Stomach (tissue), 9 donors: Measurements from ENCODE around the gene FNDC3B. TPM values are rescaled to one million over a fixed set of nuclear protein-coding genes. Genes with fewer than 3 reads are reported as not detected.
A peak's percentile ranks its signal among the peaks of the same experiment; 100 is the strongest.

Source experiments
- DNase-seq, 2 donors: peaks; one replicate each; pipeline versions ENCODE4 v3.0.0 to v3.0.0-alpha.2; 2013 to 2019
- H3K27ac ChIP-seq, 5 donors: fragments of 200-600 bp in 4 of 5; sonication (generic) in 4 of 5; one replicate each; pipeline ENCODE4 v1.5.1; 2013 to 2019; ENCODE audit warnings: mild to moderate bottlenecking in 1 of 5, moderate library complexity in 1 of 5
- H3K27me3 ChIP-seq, 3 donors: fragments of 200-600 bp; sonication (generic); one replicate each; pipeline ENCODE4 v1.5.1; 2017 to 2019; ENCODE audit warnings: mixed run types in 1 of 3
- H3K36me3 ChIP-seq, 4 donors: fragments of 200-600 bp; sonication (generic); 1 replicate in 3 of 4; 2 replicates in 1 of 4; pipeline ENCODE4 v1.5.1; 2016 to 2019
- H3K4me1 ChIP-seq, 4 donors: fragments of 200-600 bp; sonication (generic); one replicate each; pipeline ENCODE4 v1.5.1; 2016 to 2019
- H3K4me3 ChIP-seq, 4 donors: fragments of 200-600 bp; sonication (generic) in 3 of 4; one replicate each; pipeline ENCODE4 v1.5.1; 2016 to 2019; ENCODE audit warnings: mild to moderate bottlenecking in 1 of 4
- H3K9me3 ChIP-seq, 4 donors: fragments of 200-600 bp; sonication (generic); one replicate each; pipeline ENCODE4 v1.5.1; 2016 to 2019
- EP300 ChIP-seq: sonication (generic); formaldehyde crosslinking; IDR thresholded peaks from one replicate; pipeline ENCODE4 v1.6.1; 2017; ENCODE audit warnings: antibody characterized with exemption
- POLR2A ChIP-seq, 4 donors: fragments of 450-650 bp; IDR thresholded peaks; one replicate each; pipeline ENCODE4 v1.6.1; 2016; ENCODE audit warnings: antibody characterized with exemption in 4 of 4, control low read depth in 2 of 4, mild to moderate bottlenecking in 1 of 4, moderate library complexity in 1 of 4
- POLR2AphosphoS5 ChIP-seq, 3 donors: sonication (generic); formaldehyde crosslinking; IDR thresholded peaks; one replicate each; pipeline ENCODE4 v1.6.1; 2016; ENCODE audit warnings: antibody characterized with exemption in 3 of 3
- WGBS, 5 donors: extraction: QIAGEN DNeasy Blood & Tissue Kit in 3 of 5; methylation state at CpG; one replicate each; pipeline versions ENCODE4 v1.1.5 to v1.1.7; 2013 to 2018; 5-methylcytosine and 5-hydroxymethylcytosine counted together
- intact Hi-C: fragments of 100-400 bp; cut with DNase I; formaldehyde crosslinking; loops from one replicate; pipeline ENCODE4 v1.15.1; 2023; ENCODE audit warnings: low total_unique reads
- polyA plus RNA-seq, 3 donors: library from polyadenylated mRNA; stranded (reverse); fragments of 200-250 nt; gene quantifications; one replicate each; pipeline ENCODE4 v1.2.3, GENCODE V29; 2013
- total RNA-seq, 5 donors: library from RNA; depleted of rRNA; stranded (reverse); fragments of >200 nt; gene quantifications; one replicate each; pipeline versions ENCODE4 v1.1.0 to v1.2.3, GENCODE V29; 2014 to 2016
- TF ChIP-seq, protein P1 (sequence below), 7 experiments: fragments of 450-650 bp in 4 of 7; fragments of 200-600 bp in 3 of 7; sonication (generic) in 3 of 7; IDR thresholded peaks; one replicate each; pipeline ENCODE4 v1.5.1; 2016 to 2019; ENCODE audit warnings: antibody characterized with exemption in 7 of 7, control low read depth in 2 of 7, mild to moderate bottlenecking in 1 of 7
- donor health status: healthy with polysubstance abuse.
- donor health status: Bipolar disorder and iron deficiency.
- donor health status: healthy.

Gene FNDC3B
- total and polyA plus RNA-seq, 8 donors, result 6.0 to 229 (median 53.7) TPM

DNA sequence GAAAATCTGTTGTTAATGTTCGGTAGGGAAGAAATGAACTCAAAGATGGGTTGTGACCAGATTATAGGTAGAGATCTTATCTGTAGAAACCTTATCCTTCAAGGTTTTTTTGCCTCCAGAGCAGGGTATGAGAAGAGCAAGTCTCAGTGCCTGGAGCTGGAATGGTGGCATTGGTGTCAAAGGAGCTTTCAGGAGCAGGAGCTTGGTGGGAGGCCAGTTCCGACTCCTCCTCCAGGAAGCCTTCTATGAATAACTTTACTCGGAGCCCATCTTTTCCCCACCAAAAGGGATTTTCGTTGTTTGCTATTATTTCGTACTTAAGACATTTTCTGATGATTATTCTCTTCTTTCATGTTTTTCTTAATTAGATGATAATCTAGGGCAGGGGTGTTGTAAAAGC is 317.0 kb downstream of the FNDC3B start:
- TF ChIP-seq, protein P1, sequence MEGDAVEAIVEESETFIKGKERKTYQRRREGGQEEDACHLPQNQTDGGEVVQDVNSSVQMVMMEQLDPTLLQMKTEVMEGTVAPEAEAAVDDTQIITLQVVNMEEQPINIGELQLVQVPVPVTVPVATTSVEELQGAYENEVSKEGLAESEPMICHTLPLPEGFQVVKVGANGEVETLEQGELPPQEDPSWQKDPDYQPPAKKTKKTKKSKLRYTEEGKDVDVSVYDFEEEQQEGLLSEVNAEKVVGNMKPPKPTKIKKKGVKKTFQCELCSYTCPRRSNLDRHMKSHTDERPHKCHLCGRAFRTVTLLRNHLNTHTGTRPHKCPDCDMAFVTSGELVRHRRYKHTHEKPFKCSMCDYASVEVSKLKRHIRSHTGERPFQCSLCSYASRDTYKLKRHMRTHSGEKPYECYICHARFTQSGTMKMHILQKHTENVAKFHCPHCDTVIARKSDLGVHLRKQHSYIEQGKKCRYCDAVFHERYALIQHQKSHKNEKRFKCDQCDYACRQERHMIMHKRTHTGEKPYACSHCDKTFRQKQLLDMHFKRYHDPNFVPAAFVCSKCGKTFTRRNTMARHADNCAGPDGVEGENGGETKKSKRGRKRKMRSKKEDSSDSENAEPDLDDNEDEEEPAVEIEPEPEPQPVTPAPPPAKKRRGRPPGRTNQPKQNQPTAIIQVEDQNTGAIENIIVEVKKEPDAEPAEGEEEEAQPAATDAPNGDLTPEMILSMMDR (IDR thresholded peaks at IDR 0.05), result no peak
- TF ChIP-seq EP300 (no peak), POLR2AphosphoS5 (IDR thresholded peaks at IDR 0.05) (no peak), POLR2A (IDR thresholded peaks at IDR 0.05) (no peak)
- no peak for DNase-seq
- no peak overlapping the region for H3K4me3 ChIP-seq
- WGBS, 5 donors, result 86 to 90% (median 87%) methylated on average over 5 of the region's 5 CpGs
- no peaks in the 10 kb centered on the region for H3K27me3 ChIP-seq
- peaks cover 12 to 50% (median 46%) of the 10 kb centered on the region in 4 donors for H3K36me3 ChIP-seq
- H3K27ac ChIP-seq, result peak overlapping the region in 2 of 5 donors; percentile 12 to 25
- no peaks in the 10 kb centered on the region for H3K9me3 ChIP-seq
- intact Hi-C loops, result no loop called here
- peaks cover 9 to 41% (median 33%) of the 10 kb centered on the region in 4 donors for H3K4me1 ChIP-seq

DNA sequence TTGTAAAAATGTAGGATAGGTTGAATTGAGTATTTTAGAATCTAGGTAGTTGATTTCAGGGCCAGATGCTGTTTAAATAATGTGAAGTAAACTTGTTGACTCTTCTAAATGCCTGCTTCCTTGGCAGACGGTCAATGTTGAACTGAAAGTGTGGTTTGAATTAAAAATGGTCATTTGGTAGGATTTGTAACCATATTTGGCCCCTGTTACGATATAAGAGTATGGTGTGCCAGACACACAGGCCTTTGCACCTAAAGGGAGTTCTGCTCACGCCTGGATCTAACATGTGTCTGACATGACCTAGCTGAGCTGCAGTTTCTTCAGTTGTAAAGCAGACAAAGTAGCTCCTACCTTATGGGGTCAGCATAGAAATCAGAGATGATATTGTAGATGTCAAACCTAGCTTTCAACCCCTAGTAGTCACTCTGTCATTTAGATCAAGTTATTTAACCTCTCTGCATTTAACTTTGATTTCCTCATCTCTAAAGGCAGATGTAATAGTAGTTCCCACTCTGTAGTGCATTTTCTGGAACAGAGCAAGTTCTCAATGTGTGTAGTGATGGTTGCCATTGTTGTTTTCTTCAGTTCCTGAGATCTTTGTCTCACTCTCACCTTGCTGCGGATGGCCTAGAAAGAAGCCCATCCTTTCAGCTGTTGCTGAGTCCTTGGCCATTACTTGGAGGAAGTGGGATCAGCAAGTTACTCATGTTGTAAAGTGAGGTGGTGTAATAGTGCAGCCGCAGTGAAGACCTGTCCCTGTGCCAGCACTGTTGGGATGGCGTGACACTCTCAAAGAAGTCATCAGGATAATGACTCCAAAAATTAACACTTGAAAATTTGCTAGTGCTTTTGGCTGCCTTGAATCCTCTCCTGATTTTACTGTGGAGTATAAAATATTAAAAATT is 318.7 kb downstream of the FNDC3B start:
- no peaks in the 10 kb centered on the region for H3K27me3 ChIP-seq
- 62 to 76% (median 71%) methylated on average over 6 of the region's 6 CpGs for WGBS, 5 donors
- H3K27ac ChIP-seq, result peak overlapping the region in 3 of 5 donors; percentile 35 to 42 (median 38)
- no peaks in the 10 kb centered on the region for H3K9me3 ChIP-seq
- peaks cover 3 to 50% (median 47%) of the 10 kb centered on the region in 4 donors for H3K36me3 ChIP-seq
- H3K4me1 ChIP-seq, result peaks cover 9 to 41% (median 33%) of the 10 kb centered on the region in 4 donors
- DNase-seq, result no peak
- TF ChIP-seq POLR2A (IDR thresholded peaks at IDR 0.05), result no peak
- no peak for TF ChIP-seq POLR2AphosphoS5 (IDR thresholded peaks at IDR 0.05)
- TF ChIP-seq EP300, result no peak
- TF ChIP-seq, protein P1 (IDR thresholded peaks at IDR 0.05), result no peak
- intact Hi-C loops, result no loop called here
- H3K4me3 ChIP-seq, result no peak overlapping the region

DNA sequence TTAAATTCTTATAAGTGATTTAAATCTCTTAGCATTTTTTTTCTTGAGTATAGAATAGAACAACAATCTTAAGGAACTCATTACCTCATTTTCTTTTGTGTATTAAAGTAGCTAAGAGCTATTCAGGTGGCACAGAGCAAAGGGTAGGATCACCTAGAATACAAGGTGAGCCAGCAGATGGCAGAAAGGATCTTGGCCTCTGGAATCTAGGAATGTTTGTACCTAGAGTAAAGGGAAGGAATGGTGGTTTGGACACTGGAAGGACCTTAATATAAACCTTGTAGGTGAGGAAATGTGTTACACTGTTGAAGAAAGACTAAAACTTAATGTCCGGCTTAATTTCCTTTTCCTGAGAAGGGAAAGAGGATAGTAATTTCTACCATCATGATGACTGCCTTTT is 319.9 kb downstream of the FNDC3B start:
- Histone ChIP-seq H3K27ac (no peak overlapping the region), H3K4me1 (peaks cover 9 to 41% (median 33%) of the 10 kb centered on the region in 4 donors), H3K4me3 (no peak overlapping the region), H3K9me3 (no peaks in the 10 kb centered on the region), H3K36me3 (peaks cover 7 to 52% (median 49%) of the 10 kb centered on the region in 4 donors), H3K27me3 (no peaks in the 10 kb centered on the region)
- intact Hi-C loops, result no loop called here
- WGBS, 5 donors, result 89 to 96% (median 92%) methylated on average over 1 of the region's 1 CpG
- no peak for DNase-seq
- TF ChIP-seq, protein P1 (IDR thresholded peaks at IDR 0.05), result no peak
- TF ChIP-seq POLR2A (IDR thresholded peaks at IDR 0.05) (no peak), EP300 (no peak), POLR2AphosphoS5 (IDR thresholded peaks at IDR 0.05) (no peak)

DNA sequence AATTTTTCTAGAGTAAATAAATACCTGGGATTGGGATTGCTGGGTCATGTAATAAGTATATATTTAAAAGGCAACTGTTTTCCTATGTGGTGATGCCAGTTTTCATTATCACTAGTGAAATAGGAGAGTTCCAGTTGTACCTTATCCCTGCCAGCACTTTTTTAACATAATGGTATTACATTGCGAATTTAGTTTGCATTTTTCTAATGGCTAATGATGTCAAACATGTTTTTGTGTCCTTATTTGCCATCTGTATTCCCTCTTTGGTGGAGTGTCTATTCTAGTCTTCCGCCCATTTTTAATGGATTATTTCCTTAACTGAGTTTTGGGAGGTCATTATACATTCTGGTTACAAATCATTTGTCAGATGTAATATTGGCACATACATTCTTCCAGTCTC is 320.6 kb downstream of the FNDC3B start:
- H3K36me3 ChIP-seq, result peaks cover 7 to 57% (median 55%) of the 10 kb centered on the region in 4 donors
- intact Hi-C loops, result no loop called here
- no peaks in the 10 kb centered on the region for H3K9me3 ChIP-seq
- H3K27ac ChIP-seq, result no peak overlapping the region
- 90 to 97% (median 93%) methylated on average over 2 of the region's 2 CpGs for WGBS, 5 donors
- H3K27me3 ChIP-seq, result no peaks in the 10 kb centered on the region
- no peak for DNase-seq
- H3K4me1 ChIP-seq, result peaks cover 9 to 38% (median 33%) of the 10 kb centered on the region in 4 donors
- H3K4me3 ChIP-seq, result no peak overlapping the region
- TF ChIP-seq, protein P1 (IDR thresholded peaks at IDR 0.05), result no peak
- TF ChIP-seq POLR2AphosphoS5 (IDR thresholded peaks at IDR 0.05), result no peak
- TF ChIP-seq EP300, result no peak
- TF ChIP-seq POLR2A (IDR thresholded peaks at IDR 0.05), result no peak
